Endothelial cell of umbilical vein (primary cell): Measurements from ENCODE around the gene SLCO2A1. TPM values are rescaled to one million over a fixed set of nuclear protein-coding genes. Genes with fewer than 3 reads are reported as not detected.

ENCODE experiments used
- BruUV-seq: library from RNA; stranded (reverse); fragments of 400-500 nt; replicated peaks from 2 replicates; lab custom pipeline; 2021; lab: Mats Ljungman, UMichigan
- CTCF ChIA-PET: fragments of 300-600, 350-600 bp; sonication (Branson Sonifier 250); formaldehyde crosslinking; loops from one replicate; lab custom pipeline; 2021; ENCODE audit warnings: antibody characterized with exemption, inconsistent platforms; lab: Charles Lee
- POLR2A ChIA-PET: fragments of 300-600, 350-600 bp; sonication (Branson Sonifier 250); formaldehyde crosslinking; loops from one replicate; lab custom pipeline; 2021; ENCODE audit warnings: antibody characterized with exemption, inconsistent platforms; lab: Charles Lee
- DNase-seq: peaks from one replicate; pipeline ENCODE4 v3.0.0-alpha.2; 2011; ENCODE audit warnings: low read depth, low spot score
- FAIRE-seq: peaks from 2 replicates; lab custom pipeline; 2011; peaks lifted over from hg19 to GRCh38; lab: Jason Lieb, UNC
- H2AFZ ChIP-seq: 2 replicates; pipeline ENCODE4 v1.6.0; 2012; ENCODE audit warnings: low read depth, low read length, control low read depth, inconsistent platforms
- H3K27ac ChIP-seq: 2 replicates; pipeline ENCODE4 v1.5.1; 2011; ENCODE audit warnings: low read depth, mild to moderate bottlenecking, control low read depth, low read length, moderate library complexity; ENCODE audit not compliant: insufficient read depth
- H3K27me3 ChIP-seq, 2 experiments: 2 replicates each; pipeline versions ENCODE4 v1.6.0 to v1.6.1; 2011; ENCODE audit warnings: low read length in 2 of 2, mixed read lengths in 1 of 2; ENCODE audit not compliant: control insufficient read depth in 2 of 2, insufficient read depth in 2 of 2
- H3K36me3 ChIP-seq, 2 experiments: 2 replicates in 1 of 2; 3 replicates in 1 of 2; pipeline ENCODE4 v1.5.1; 2011; ENCODE audit warnings: low read length in 2 of 2, mild to moderate bottlenecking in 1 of 2, moderate library complexity in 1 of 2; ENCODE audit not compliant: control insufficient read depth in 2 of 2, insufficient read depth in 2 of 2; ENCODE audit errors: extremely low read depth in 1 of 2
- H3K4me1 ChIP-seq: 3 replicates; pipeline ENCODE4 v1.5.1; 2011; ENCODE audit warnings: mild to moderate bottlenecking, low read length; ENCODE audit not compliant: control insufficient read depth, insufficient read depth; ENCODE audit errors: extremely low read depth
- H3K4me2 ChIP-seq: 2 replicates; pipeline ENCODE4 v1.6.1; 2011; ENCODE audit warnings: low read length, control low read depth, mixed read lengths; ENCODE audit not compliant: insufficient read depth
- H3K4me3 ChIP-seq, 3 experiments: fragments of 200-600 bp in 1 of 3; sonication (generic), shearing (Covaris generic) in 1 of 3; replicated peaks in 1 of 3; 2 replicates each; pipeline ENCODE4 v1.5.1; 2011 to 2016; ENCODE audit warnings: control low read depth in 3 of 3, low read length in 3 of 3, mild to moderate bottlenecking in 2 of 3, inconsistent platforms in 1 of 3, low read depth in 1 of 3, moderate library complexity in 1 of 3; ENCODE audit not compliant: insufficient read depth in 1 of 3
- H3K79me2 ChIP-seq: 2 replicates; pipeline ENCODE4 v1.6.0; 2012; ENCODE audit warnings: low read length, inconsistent platforms; ENCODE audit not compliant: control insufficient read depth, insufficient read depth
- H3K9ac ChIP-seq: replicated peaks from 2 replicates; pipeline ENCODE3; 2011; ENCODE audit warnings: low read length, control low read depth; ENCODE audit not compliant: insufficient read depth; ENCODE audit errors: extremely low read depth
- H3K9me1 ChIP-seq: replicated peaks from 3 replicates; pipeline ENCODE4 v1.6.0; 2011; ENCODE audit warnings: mild to moderate bottlenecking, low read length; ENCODE audit not compliant: control insufficient read depth, insufficient read depth; ENCODE audit errors: extremely low read depth
- H3K9me3 ChIP-seq: replicated peaks from 2 replicates; pipeline ENCODE4 v1.5.1; 2012; ENCODE audit warnings: low read length, inconsistent platforms; ENCODE audit not compliant: control insufficient read depth, insufficient read depth
- H4K20me1 ChIP-seq: replicated peaks from 2 replicates; pipeline ENCODE3; 2011; ENCODE audit warnings: mild to moderate bottlenecking, low read length; ENCODE audit not compliant: control insufficient read depth, insufficient read depth; ENCODE audit errors: extremely low read depth
- CTCF ChIP-seq, 2 donors: IDR thresholded peaks; 1 replicate in 1 of 2; 2 replicates in 1 of 2; pipeline ENCODE4 v1.5.1; 2011; ENCODE audit warnings: low read length in 2 of 2, mild to moderate bottlenecking in 2 of 2, moderate library complexity in 2 of 2, control low read depth in 1 of 2, inconsistent platforms in 1 of 2, low read depth in 1 of 2; ENCODE audit not compliant: insufficient read depth in 1 of 2; ENCODE audit errors: extremely low read depth in 1 of 2
- FOS ChIP-seq: IDR thresholded peaks from 2 replicates; pipeline ENCODE4 v1.6.1; 2011; ENCODE audit warnings: mild to moderate bottlenecking, low read length, moderate library complexity, borderline replicate concordance; ENCODE audit not compliant: insufficient read depth
- MYC ChIP-seq: IDR thresholded peaks from one replicate; pipeline ENCODE4 v1.6.1; 2011; ENCODE audit warnings: mild to moderate bottlenecking, low read depth, low read length
- POLR2A ChIP-seq: IDR thresholded peaks from 2 replicates; pipeline ENCODE4 v1.6.1; 2012; ENCODE audit warnings: low read depth, mild to moderate bottlenecking, control low read depth, low read length
- POLR2AphosphoS5 ChIP-seq: IDR thresholded peaks from 2 replicates; pipeline ENCODE4 v1.6.1; 2012; ENCODE audit warnings: low read depth, mild to moderate bottlenecking, control low read depth, low read length, moderate library complexity; ENCODE audit not compliant: insufficient read depth
- dilution Hi-C: fragments of 300-500 bp; cut with MboI; formaldehyde crosslinking; loops from one replicate; pipeline ENCODE4 v1.15.0; 2019; ENCODE audit warnings: low sequenced_read_pairs; ENCODE audit not compliant: extremely low pct_ligation_motif_present
- intact Hi-C: fragments of 100-400 bp; cut with micrococcal nuclease; formaldehyde crosslinking; loops from one replicate; pipeline ENCODE4 v1.10.0; 2022
- polyA plus RNA-seq, 4 experiments: library from polyadenylated mRNA; depleted of rRNA in 3 of 4; stranded (reverse) in 3 of 4; unstranded in 1 of 4; fragments of >200 nt; gene quantifications; 2 replicates each; pipeline versions ENCODE4 v1.2.1 to v1.2.3, GENCODE V29; 2011 to 2012; ENCODE audit warnings: missing spikeins in 1 of 4
- total RNA-seq: library from RNA; stranded (reverse); gene quantifications from 2 replicates; pipeline ENCODE4 v1.2.3, GENCODE V29; 2021

SLCO2A1 gene
- total and polyA plus RNA-seq, 2 donors (not counting 3 experiments of a cell fraction or from before 2014, with no cell fraction given): 1.4 to 11.9 TPM

DNA sequence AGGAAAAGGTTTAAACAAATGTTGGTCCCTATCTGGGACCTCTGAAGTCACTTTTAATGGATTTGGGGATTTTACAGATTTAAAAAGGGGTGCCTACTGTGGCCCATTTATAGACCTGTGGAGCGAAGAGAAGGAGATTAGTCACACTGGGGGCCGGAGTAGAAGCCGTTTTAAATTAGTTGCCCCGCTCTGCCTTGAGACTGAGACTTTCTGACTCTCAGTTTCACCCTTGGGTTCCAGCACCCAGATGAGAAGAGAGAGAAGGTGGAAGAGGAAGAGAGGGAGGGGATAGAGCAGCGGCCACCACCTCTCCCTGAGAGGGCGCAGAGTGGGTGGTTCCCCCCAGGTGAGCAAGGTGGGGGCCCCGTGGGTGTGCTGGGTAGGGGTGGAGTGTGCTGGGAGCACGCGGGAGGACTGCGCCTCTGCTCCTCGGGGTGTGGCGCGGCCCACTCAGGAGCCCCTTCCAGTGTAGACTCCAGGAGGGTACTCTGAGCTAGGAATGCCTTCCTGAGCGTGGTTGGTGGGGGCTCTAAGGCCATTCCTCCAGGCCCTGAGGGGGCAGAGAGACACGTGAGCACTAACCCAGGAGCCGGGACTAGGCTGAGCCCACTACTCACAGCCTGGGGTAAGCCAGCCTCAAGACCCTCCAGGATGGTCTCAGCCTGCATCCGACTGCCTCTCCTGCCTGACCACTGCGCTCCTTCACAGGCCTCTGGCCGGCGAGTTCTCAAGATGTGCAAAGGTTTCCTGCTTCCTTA lies 101.4 kb downstream of the SLCO2A1 start:
- no peaks in the 10 kb centered on the region for H4K20me1 ChIP-seq
- intact Hi-C loops (no loop called here), dilution Hi-C loops (loop anchor here (25.0 kb wide), 1 partner anchor 284 kb away; no protein-coding TSS in a partner anchor)
- FAIRE-seq: peak; percentile 15
- no peaks in the 10 kb centered on the region for H3K79me2 ChIP-seq
- ChIA-PET POLR2A (no interaction called here), CTCF (interaction anchor here (0.6 to 7.2 kb wide), 20 partner anchors 11 to 1197 kb away, joined by 3 to 223 read pairs (median 3); no protein-coding TSS in a partner anchor)
- peak overlapping the region in 1 of 3 experiments; percentile 53 for H3K4me3 ChIP-seq
- no peak for DNase-seq
- no peaks in the 10 kb centered on the region for H3K9me1 ChIP-seq
- no peak overlapping the region for H3K9ac ChIP-seq
- no peaks in the 10 kb centered on the region for H3K9me3 ChIP-seq
- H3K27ac ChIP-seq: no peak overlapping the region
- H3K27me3 ChIP-seq: no peaks in the 10 kb centered on the region
- BruUV-seq: no TSS peak
- TF ChIP-seq POLR2A: no peak
- peaks cover 7% of the 10 kb centered on the region for H3K4me1 ChIP-seq
- H3K4me2 ChIP-seq: peak overlapping the region; percentile 87
- no peaks in the 10 kb centered on the region for H3K36me3 ChIP-seq
- H2AFZ ChIP-seq: peak overlapping the region; percentile 92

DNA sequence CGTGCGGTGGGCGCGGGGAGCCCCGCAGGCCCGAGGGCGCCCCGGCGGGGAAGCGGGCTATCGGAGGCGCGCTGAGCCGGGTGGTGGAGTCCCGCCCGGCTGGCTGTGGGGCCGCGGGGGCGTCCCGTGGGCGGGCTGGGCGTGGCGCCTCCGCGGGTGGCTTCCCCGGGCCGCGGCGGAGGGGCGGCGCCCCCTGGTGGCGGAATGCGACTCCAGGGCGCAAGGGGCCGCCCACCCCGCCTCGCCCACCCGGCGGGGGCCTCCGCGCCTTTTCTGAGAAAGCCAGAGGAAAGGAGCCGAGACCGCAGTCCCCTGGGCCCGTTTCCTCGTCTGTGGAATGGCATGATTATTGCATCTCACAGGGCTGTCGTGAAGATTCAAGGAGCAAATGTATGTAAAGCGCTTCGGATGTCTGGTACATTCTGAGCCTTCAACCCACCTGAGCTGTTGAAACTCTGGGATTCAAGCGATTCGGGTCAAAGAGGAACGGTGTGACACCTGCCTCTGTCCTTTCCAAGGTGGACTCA lies 102.1 kb downstream of the SLCO2A1 start:
- POLR2A ChIA-PET: no interaction called here
- peak; percentile 37 for DNase-seq
- no peaks in the 10 kb centered on the region for H3K27me3 ChIP-seq
- intact Hi-C loops (loop anchor here (1.0 to 2.0 kb wide), 3 partner anchors 108 to 439 kb away; no protein-coding TSS in a partner anchor), dilution Hi-C loops (loop anchor here (25.0 kb wide), 1 partner anchor 285 kb away; no protein-coding TSS in a partner anchor)
- peak; percentile 12 for TF ChIP-seq POLR2AphosphoS5
- TF ChIP-seq FOS: no peak
- TF ChIP-seq MYC: no peak
- TF ChIP-seq CTCF (IDR thresholded peaks at IDR 0.05; ENCODE audit: extremely low read depth in 1 of 2, insufficient read depth in 1 of 2, low read depth in 1 of 2, low read length in 2 of 2): peak; percentile 70 to 87
- no peaks in the 10 kb centered on the region for H3K79me2 ChIP-seq
- peaks cover 7% of the 10 kb centered on the region for H3K4me1 ChIP-seq
- peak overlapping the region; percentile 32 to 53 (median 39) for H3K4me3 ChIP-seq
- no peaks in the 10 kb centered on the region for H3K9me1 ChIP-seq
- H4K20me1 ChIP-seq: no peaks in the 10 kb centered on the region
- no peak overlapping the region for H3K27ac ChIP-seq
- FAIRE-seq: peak; percentile 62
- H3K4me2 ChIP-seq: peak overlapping the region; percentile 87
- H3K9me3 ChIP-seq: no peaks in the 10 kb centered on the region
- no peaks in the 10 kb centered on the region for H3K36me3 ChIP-seq
- BruUV-seq: no TSS peak
- peak overlapping the region; percentile 98 for H2AFZ ChIP-seq
- peak overlapping the region; percentile 47 for H3K9ac ChIP-seq
- CTCF ChIA-PET: interaction anchor here (0.6 to 7.2 kb wide), 20 partner anchors 11 to 1196 kb away, joined by 3 to 223 read pairs (median 3); no protein-coding TSS in a partner anchor
